Measurements from ENCODE around the gene PER1. TPM values are rescaled to one million over a fixed set of nuclear protein-coding genes. Genes with fewer than 3 reads are reported as not detected.

Gene PER1
- total RNA-seq, 4 donors from 2014 or later = 55.9 to 211 (median 109) TPM

GRCh38 chr17:8189711-8190477 lies 37.7 kb upstream of the PER1 start, which contains the start of gene BORCS6:
BORCS6 (minus strand) TSS chr17:8190180; CDS start chr17:8190140, 40 bp downstream.
- Histone ChIP-seq H3K27me3 (no peaks in the 10 kb centered on the region), H3K9me3 (no peaks in the 10 kb centered on the region), H3K4me1 (peaks cover 24 to 41% (median 33%) of the 10 kb centered on the region in 4 donors), H3K36me3 (no peaks in the 10 kb centered on the region), H3K27ac (peak within 1 kb of the TSS; percentile 95 to 96 (median 96)), H3K4me3 (peak within 1 kb of the TSS; percentile 66 to 75 (median 72))
- intact Hi-C loops (cut with DNase I; ENCODE audit: low total_unique reads) (loop anchor here (10.0 kb wide), 1 partner anchor 65 kb away; the partner anchor contains the start of gene HES7), in situ Hi-C loops (cut with MboI; ENCODE audit: low pct_ligation_motif_present in 1 of 4, low pct_unique_long_range_greater_than_20kb in 1 of 4, low sequenced_read_pairs in 3 of 4) (no loop called here)
- 1% methylated on average over 29 of the region's 70 CpGs; no CpG with 5 or more reads in 1 of the 2 donors for WGBS, 2 donors (ENCODE audit: low coverage in 1 of 2)
- peak; percentile 98 for DNase-seq
- TF ChIP-seq EP300 (IDR thresholded peaks at IDR 0.05; ENCODE audit: low read depth) (peak; percentile 9), POLR2A (IDR thresholded peaks at IDR 0.05) (peak; percentile 88), POLR2AphosphoS5 (IDR thresholded peaks at IDR 0.05) (peak; percentile 88 to 92 (median 91))
- TF ChIP-seq, protein P1, sequence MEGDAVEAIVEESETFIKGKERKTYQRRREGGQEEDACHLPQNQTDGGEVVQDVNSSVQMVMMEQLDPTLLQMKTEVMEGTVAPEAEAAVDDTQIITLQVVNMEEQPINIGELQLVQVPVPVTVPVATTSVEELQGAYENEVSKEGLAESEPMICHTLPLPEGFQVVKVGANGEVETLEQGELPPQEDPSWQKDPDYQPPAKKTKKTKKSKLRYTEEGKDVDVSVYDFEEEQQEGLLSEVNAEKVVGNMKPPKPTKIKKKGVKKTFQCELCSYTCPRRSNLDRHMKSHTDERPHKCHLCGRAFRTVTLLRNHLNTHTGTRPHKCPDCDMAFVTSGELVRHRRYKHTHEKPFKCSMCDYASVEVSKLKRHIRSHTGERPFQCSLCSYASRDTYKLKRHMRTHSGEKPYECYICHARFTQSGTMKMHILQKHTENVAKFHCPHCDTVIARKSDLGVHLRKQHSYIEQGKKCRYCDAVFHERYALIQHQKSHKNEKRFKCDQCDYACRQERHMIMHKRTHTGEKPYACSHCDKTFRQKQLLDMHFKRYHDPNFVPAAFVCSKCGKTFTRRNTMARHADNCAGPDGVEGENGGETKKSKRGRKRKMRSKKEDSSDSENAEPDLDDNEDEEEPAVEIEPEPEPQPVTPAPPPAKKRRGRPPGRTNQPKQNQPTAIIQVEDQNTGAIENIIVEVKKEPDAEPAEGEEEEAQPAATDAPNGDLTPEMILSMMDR (IDR thresholded peaks at IDR 0.05) = peak in 2 of 5 experiments; percentile 9 to 10

DNA sequence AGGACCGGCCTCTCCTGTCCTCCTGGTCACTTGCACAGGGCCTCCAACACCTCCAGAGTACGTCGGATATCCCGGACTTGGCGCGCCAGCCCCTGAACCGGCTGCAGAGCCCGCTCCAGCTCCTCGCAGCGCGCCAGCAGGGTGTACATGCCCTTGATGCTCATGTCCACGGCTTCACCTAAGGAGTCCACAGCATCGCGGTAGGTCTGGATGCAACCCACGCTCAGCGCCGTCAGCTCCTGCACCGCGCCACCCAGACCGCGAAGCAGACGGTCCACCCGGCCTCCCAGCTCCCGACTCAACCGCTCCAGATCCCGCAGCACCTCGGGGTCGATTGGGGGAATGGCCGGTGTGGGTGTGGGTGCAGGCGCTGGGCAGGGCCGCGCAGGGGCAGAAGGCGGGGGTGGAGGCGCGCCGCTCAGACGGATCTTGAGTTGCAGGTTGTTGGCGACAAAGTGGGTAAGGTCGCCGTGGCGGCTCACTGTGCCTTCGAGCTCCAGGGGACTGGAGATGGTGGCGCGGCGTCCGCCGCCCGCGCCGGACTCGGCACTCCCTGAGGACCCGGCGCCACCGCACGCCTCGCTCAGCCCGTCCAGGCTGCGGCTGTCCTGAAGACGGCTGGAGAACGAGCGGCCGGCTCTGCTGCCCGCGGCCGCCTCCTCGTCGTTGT lies 37.0 kb upstream of the PER1 start:
- TF ChIP-seq, protein P1 (IDR thresholded peaks at IDR 0.05) = no peak
- TF ChIP-seq EP300 (IDR thresholded peaks at IDR 0.05; ENCODE audit: low read depth) (no peak), POLR2A (IDR thresholded peaks at IDR 0.05) (no peak), POLR2AphosphoS5 (IDR thresholded peaks at IDR 0.05) (no peak)
- peak overlapping the region; percentile 95 to 96 (median 96) for H3K27ac ChIP-seq
- in situ Hi-C loops (cut with MboI; ENCODE audit: low pct_ligation_motif_present in 1 of 4, low pct_unique_long_range_greater_than_20kb in 1 of 4, low sequenced_read_pairs in 3 of 4) = no loop called here
- no peaks in the 10 kb centered on the region for H3K9me3 ChIP-seq
- no peaks in the 10 kb centered on the region for H3K27me3 ChIP-seq
- DNase-seq = peak; percentile 57
- intact Hi-C loops (cut with DNase I; ENCODE audit: low total_unique reads) = loop anchor here (10.0 kb wide), 1 partner anchor 64 kb away; the partner anchor contains the start of gene HES7
- WGBS, 2 donors (ENCODE audit: low coverage in 1 of 2) = 5 to 35% methylated on average over 4 to 57 of the region's 67 CpGs
- no peaks in the 10 kb centered on the region for H3K36me3 ChIP-seq
- H3K4me1 ChIP-seq = peaks cover 24 to 41% (median 33%) of the 10 kb centered on the region in 4 donors
- H3K4me3 ChIP-seq = peak overlapping the region; percentile 66 to 75 (median 72)

GRCh38 chr17:8188263-8188839 lies 36.1 kb upstream of the PER1 start:
- Histone ChIP-seq H3K4me3 (peak overlapping the region in 3 of 4 donors; percentile 66 to 75 (median 74)), H3K27ac (peak overlapping the region; percentile 95 to 96 (median 96)), H3K4me1 (peaks cover 24 to 41% (median 33%) of the 10 kb centered on the region in 4 donors), H3K27me3 (no peaks in the 10 kb centered on the region), H3K36me3 (no peaks in the 10 kb centered on the region), H3K9me3 (no peaks in the 10 kb centered on the region)
- no peak for TF ChIP-seq POLR2A (IDR thresholded peaks at IDR 0.05)
- in situ Hi-C loops (cut with MboI; ENCODE audit: low pct_ligation_motif_present in 1 of 4, low pct_unique_long_range_greater_than_20kb in 1 of 4, low sequenced_read_pairs in 3 of 4) = no loop called here
- 40% methylated on average over 12 of the region's 12 CpGs; no CpG with 5 or more reads in 1 of the 2 donors for WGBS, 2 donors (ENCODE audit: low coverage in 1 of 2)
- DNase-seq = no peak
- intact Hi-C loops (cut with DNase I; ENCODE audit: low total_unique reads) = loop anchor here (10.0 kb wide), 1 partner anchor 64 kb away; the partner anchor contains the start of gene HES7

DNA sequence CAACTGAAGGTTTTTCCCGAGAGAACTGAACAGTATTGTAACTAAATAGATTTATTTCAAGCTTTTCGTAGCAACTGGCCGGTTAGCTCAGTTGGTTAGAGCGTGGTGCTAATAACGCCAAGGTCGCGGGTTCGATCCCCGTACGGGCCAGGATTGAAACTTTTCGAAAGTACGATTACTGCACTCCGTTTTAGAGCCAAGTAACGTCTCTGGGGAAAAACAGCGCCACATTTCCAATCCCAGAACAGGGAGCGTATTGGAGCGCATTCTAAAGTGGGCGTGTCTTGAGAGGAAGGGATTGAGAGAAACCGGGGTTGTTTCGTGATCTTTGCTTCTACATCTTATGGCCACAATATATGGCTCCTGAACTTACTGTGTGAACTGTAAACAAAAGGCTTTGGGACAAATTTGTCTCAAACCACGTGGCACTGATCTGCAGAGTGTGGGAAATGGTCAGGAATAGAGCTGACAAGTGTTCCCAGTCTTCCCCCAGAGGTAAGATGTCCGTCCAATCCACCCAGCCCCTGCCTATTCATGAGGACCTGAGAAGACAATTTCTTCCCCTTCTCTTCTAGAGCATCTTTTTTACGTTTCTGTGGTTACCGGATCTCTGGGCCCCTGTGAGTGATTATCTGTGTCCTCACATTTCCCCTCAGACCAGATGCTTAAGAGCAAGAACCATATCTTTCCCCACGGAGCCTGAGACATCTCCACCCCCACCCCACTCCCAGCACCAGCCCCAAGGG lies 35.5 kb upstream of the PER1 start:
- Histone ChIP-seq H3K27ac (peak overlapping the region; percentile 95 to 96 (median 96)), H3K27me3 (no peaks in the 10 kb centered on the region), H3K4me3 (peak overlapping the region in 3 of 4 donors; percentile 60 to 75 (median 61)), H3K9me3 (no peaks in the 10 kb centered on the region), H3K36me3 (no peaks in the 10 kb centered on the region), H3K4me1 (peaks cover 24 to 39% (median 32%) of the 10 kb centered on the region in 4 donors)
- in situ Hi-C loops (cut with MboI; ENCODE audit: low pct_ligation_motif_present in 1 of 4, low pct_unique_long_range_greater_than_20kb in 1 of 4, low sequenced_read_pairs in 3 of 4) = no loop called here
- peak; percentile 60 for TF ChIP-seq POLR2A (IDR thresholded peaks at IDR 0.05)
- TF ChIP-seq POLR2AphosphoS5 (IDR thresholded peaks at IDR 0.05) = peak in 2 of 3 donors; percentile 51 to 71
- no peak for TF ChIP-seq EP300 (IDR thresholded peaks at IDR 0.05; ENCODE audit: low read depth)
- TF ChIP-seq, protein P1 (IDR thresholded peaks at IDR 0.05) = no peak
- DNase-seq = peak; percentile 94
- intact Hi-C loops (cut with DNase I; ENCODE audit: low total_unique reads) = loop anchor here (2.0 to 10.0 kb wide), 2 partner anchors 35 to 63 kb away; partner anchors contain the start of gene HES7
- WGBS, 2 donors (ENCODE audit: low coverage in 1 of 2) = 0 to 1% methylated on average over 6 to 25 of the region's 25 CpGs

All from transverse colon (tissue), 4 donors.